ENCODE results near the gene C4orf50.
A peak's percentile ranks its signal among the peaks of the same experiment; 100 is the strongest.
"Not testable (repeated sequence)": the region's sequence is repeated elsewhere in the genome, so short reads cannot be mapped to it uniquely, and the experiment has no call there.

C4orf50 gene

DNA sequence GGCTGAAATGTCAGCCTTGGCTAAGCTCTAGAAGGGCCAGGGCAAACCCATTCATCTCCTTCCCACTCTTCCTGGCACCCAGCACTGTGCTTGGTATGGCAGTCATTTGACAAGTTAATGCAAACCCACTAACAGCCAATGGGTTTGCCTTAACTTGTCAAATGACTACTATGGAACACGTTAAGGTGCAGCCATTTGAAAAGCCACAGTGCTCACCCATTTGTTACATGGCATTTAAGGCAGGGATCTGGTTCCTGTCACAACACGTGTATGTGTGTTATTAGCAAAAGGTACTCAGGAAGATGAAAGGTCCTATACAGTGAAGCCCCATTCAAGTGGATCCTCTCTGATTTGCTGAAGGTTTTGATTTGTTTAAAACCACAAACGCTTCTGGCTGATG is 132.5 kb downstream of the C4orf50 start:
- DNase-seq: no peak

DNA sequence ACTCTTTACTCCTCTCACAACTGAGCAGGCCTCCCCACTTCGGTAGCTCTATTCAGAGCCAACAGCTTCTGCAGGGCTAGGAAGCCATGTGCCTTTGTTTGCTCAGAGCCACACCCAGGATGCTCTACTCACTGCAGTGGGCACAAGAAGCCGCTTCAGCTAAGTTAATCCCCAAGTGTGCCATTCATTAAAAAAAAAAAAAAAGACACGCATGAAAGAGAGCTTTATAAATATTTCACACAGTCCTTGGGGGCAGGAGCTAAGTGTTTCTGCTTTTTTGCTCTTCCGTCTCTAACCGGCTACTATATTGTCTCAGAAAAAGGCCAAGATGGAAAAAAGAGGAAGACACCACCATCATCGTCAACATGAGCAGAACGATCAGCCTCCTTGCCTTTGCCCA is 133.4 kb downstream of the C4orf50 start:
- DNase-seq: no peak

DNA sequence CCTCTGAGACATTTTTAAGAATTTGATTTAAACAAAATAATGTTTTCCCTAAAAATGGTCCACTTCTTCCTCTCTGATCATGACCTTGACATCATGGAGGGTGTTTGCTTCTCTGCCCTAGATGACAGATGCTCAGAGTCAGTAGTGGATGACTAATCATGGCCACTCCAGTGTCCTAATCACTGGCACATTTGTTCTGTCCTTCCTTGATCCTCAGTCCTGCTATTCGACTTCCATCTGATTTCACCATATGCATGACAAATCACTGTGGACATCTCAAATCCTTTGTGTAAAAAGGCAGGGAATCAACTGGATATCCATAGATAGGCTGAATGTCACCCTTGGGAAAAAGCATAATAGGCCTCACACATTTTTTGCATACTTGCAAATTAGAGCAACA is 134.3 kb downstream of the C4orf50 start:
- no peak for DNase-seq

DNA sequence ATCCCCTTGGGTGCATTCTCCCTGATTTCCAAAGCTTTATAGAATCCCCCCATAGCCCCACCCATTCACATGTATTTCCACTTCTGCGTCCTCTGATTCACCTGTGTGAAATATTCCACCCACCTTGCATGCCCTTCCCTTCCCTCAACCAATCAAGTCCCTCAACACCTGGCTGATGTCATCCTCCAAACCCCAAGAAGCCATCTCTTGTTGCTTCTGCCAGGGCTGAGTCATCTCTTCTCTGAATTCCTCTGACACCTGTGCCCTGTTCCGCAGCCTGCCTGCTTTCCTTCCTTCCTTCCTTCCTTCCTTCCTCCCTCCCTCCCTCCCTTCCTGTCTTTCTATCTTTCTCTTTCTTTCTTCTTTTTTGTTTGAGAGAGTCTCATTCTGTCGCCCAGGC is 135.3 kb downstream of the C4orf50 start:
- no peak for DNase-seq

DNA sequence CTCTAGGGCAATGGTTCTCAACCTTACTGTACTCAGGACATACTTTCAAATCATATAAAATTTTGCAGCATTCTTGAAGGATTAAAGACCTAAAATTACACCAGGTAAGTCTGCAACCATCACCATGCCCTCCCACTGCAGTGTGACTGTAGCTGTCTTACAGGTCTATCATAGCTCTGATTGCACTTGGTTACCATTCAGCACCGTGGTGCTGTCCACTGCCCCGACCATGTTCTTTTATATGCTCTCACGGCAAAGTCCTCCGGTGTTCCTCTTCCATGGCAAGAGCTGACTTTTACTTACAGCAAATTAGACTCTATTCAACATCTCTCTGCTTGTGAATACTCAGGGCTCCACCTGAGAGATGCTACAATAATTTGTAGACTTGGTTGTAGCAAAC is 136.9 kb downstream of the C4orf50 start:
- DNase-seq: peak; percentile 19

DNA sequence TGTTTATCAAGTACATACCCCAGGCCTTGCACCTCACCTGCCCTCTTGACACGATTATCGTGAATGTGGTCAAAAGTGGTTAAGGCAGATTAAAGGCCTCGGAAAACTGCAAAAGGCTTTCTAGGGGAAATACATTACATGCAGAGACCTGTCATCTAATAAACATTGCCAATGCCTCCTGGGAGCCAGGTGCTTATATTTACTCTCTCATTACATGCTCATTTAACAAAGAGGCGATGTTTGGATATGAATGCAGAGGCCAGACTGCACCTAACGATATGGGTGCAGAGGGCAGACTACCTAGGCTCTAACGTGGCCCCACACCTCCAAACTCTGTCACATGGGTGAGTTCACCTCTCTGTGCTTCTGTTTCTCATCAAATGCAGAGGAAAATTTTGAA is 139.9 kb downstream of the C4orf50 start:
- no peak for DNase-seq

DNA sequence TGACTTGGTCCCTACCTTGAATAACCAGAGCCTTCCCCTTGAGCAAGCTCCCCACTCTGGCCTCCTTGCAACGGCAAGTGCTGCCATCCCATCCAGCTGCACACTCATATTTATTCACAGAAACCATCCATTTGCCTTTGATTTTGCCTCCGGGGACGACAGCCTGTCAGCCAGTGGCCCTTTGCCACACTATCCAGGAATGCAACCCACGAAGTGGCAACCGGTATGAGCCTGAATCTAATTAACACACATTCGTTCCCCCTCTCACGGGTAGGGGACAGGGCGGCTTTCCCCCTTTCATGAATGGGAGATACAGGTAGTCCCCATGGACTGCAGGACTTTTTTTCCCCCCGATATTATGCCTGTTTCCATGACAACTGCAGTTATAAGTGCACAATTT is 140.8 kb downstream of the C4orf50 start:
- DNase-seq: no peak

DNA sequence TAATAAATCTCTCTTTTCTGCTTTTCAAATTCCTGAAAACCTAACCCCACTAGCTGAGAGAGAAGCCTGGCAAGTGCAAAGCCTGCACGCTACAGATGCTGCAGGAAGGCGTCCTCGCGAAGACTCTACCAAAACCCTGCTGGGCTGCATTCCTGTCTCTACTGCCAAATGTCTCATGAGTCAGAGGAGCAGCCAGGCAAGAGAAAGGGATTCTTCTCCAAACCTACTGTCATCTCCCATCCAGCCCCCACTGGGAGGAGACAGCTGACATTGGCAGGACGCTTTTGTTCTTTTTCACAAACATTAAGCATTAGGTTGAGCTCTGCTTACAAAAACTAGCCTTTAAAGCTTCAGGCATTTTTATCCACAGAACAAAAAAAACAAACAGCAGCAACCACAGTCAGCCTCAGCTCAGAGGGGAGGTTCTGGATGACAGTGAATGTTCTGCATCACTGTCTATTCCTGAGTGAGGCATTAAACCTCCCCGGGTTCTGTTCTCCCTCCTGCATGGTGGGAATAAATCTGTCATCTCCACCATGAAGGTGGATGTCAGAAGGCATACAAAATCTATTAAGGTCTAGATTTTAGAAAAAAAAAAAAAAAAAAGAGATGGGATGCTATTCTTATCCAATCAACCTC is 143.3 kb downstream of the C4orf50 start:
- no peak for DNase-seq

DNA sequence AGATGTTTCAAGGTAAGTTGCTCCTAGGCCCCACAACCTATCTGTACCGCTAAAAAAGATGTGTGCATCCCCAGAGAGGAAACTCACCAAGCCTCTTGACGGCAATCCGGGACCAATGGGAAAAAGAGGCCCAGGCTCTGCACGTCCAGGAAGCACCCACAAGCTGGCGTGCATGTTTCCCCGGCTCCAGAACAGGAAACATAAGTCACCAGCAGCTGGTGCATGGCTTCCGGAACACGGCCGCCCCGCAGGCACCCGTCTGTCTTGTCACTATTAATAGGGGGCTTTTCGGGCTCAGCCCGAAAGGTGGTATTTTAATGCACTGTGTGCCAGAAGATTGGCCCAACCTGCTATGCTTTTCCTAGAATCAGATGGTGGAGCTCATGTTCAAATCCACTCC is 147.5 kb downstream of the C4orf50 start:
- DNase-seq: peak; percentile 28

DNA sequence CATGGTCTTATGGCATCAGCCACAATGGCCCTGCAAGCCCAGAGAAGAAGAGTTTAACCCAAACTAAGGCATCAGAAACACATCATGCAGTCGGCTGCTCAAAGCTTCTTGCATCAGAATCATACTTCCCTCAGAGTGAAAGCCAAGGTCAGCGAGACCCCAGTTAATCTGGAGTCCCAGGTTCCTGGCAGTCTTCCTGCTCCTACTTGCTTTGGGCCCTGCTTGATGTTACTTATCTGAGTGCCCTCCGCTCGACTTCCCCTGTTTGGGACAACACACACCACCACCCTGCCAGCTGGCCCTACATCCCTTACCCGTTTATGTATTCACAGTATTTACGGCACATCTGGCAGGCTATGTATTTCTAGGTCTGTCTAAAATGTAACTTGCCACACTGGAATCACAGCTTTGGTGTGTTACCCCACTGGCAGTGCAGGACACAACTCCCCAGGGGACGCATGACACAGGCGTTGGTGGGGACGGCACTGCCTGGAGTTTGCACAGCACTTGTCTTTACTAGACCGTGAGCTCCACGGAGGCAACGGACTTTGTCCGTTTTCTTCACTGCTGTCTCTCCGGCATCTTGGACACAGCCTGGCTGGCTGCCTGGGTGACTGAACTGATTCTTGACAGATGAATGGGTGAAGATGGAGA is 148.1 kb downstream of the C4orf50 start:
- DNase-seq: no peak

DNA sequence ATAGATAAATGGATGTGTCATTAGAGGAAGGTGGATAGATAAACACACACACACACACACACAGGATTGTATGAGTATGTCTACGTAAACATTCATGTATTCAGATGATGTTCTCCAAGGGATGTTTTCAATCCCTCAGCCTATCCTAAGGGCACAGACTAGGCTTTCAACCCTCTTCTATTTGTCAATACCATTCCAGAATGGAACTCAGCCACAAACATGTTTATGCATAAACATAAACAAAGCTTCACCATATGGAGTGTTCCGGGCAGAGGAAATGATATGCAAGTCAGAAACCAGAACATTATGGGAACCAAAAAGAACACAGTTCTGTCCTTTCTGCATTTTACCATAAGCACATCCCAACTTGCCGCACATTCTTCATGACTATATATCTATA is 150.4 kb downstream of the C4orf50 start:
- DNase-seq: no peak

DNA sequence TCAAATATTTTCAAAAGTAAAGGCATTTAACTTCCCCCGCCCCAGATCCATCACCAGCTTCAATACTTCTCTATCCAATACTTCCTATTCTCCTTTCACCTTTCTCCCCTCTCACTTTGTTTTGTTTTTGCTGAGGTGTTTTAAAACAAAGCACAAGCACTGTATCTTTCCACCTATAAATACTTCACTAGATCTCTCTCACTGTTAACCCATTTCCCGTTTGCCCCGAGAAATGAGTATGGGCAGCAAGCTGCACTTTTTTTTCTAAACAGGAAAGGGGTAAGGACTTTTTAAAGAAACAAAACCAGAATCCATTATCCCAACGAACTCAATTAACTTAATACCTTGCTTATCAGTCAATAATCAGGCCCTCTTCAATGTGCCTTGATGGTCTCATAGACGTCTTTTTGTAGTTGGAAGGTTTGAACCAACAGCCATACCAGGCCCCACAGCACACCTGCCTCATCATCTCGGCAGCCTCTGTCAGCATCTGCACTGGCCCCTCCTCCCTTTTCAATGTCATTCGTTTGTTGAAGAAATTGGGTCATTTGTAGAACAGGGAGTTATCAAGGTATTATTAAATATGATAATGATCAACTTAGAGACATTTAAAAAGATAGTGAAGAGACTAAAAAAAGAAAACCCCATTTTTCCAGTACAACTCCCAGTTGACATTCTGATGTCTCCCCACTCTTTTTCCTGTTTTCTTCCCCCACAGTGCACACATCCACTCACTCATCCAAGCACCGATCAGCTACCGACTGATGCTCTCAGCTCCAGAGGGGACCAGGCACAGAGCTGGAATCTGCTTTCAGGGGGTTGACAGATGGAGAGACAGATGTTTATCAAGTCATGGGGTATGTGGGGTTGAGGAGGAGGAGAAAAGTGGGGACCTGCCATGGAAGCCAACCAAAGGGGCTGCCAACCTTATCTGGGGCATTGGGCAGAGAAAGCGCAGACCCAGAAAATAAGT is 151.1 kb downstream of the C4orf50 start:
- no peak for DNase-seq

DNA sequence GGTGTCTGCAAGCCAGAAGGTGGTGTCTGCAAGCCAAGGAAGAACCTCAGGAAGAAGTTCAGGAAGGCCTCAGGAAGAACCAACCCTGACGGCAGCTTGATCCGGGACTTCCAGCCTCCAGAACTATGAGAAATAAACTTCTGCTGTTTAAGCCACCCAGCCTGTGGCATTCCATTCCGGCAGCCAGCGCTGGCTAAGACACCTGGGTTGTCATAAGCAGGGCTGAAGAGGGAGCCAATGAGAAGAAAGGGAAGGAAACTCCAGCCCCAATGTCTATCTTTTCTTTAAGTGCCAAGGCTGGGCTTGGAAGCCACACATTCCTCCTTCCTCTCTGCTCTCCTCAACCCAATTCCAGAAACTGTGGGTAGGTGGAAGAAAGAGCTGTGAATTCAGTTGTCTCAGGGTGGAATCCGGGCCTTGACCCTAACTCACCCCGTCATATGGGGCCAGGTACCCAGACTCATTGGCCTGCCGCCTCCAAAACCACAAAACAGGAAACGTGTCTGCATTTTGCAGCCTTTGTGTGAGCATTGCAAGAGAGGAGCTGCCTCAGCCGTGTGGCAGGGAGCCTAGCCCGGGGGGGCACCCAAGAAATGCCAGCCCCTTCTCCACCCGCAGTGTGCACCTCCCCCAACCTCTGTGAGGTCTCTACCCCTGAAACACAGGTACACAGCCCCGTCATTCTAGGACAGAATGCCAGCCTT is 152.2 kb downstream of the C4orf50 start:
- DNase-seq: peak; percentile 53

DNA sequence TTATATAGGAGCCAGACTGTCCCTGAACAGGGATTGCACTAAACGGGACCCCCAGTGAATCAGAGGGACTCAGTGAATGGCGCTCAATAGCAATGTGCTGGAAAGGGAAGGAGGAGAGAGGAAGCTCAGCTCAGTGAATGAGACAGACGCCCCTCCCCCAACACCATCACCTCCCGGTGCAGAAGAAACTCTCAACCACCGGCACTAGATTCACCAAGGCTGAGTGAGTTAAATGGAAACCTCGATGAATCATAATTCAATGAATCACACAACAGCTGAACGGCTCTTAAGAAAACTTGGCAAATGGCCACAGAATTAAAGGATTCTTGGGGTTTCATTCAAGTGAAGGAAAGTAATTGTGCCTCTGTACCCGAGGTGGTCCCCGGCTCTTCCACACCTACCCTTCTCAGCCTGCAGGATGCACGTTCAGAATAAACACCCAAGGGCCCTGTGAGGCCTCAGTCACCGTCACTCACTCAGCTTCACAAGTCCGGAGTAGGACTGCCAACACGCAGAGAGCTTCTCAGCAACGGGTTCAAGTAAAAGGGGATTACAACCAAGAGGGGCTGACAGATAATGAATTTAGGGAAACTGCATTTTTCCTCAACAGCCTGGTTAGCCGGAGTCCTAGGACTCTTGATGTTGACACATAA is 154.6 kb downstream of the C4orf50 start:
- peak; percentile 69 for DNase-seq

DNA sequence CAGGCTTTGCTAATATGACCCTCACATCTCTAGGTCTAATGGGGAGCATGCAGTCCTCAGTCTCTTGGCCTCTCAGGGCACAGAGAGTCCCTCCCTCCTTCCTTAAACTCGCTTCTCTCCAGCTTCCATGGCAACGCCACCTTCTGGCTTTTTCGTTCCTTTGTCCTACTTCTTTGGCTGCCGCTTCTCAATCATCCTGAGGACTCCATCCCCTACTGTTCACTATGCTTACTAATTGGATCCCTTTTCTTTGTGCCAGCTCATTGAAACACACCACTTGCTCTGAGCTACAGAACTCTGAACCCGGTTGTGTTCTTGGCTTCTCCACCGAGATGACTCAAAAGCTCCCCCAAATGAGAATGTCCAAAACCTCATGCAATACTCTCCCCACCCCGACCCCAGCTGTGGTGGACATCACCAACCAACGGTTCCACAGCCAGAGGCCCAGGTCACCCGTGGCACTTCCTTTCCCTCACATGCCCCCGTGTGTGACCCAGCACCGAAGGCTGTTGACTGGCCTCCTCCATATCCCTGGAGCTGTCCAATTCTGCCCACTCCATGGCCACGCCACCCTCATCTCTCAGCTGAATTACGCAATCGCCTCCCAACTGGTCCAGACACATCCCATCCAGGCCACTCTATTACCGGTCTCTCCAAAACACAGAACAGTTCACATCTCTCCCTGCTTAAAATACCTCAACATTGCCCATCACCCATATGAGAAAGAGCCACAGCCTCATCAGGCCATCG is 160.0 kb downstream of the C4orf50 start:
- DNase-seq: no peak

DNA sequence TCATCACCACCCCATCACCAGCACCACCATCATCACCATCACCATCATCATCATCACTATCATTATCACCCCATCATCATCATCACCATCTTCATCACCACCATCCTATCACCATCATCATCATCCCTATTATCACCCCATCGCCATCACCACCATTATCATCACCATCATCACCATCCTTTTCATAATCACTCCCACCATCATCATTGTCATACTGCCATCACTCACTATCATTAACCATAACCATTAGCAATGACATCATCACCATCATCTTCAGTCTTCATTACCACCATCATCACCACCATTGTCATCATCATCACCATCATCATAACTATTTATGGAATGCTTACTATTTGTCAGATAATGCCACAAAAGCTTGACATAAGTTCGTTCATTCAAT is 161.0 kb downstream of the C4orf50 start:
- no peak for DNase-seq

DNA sequence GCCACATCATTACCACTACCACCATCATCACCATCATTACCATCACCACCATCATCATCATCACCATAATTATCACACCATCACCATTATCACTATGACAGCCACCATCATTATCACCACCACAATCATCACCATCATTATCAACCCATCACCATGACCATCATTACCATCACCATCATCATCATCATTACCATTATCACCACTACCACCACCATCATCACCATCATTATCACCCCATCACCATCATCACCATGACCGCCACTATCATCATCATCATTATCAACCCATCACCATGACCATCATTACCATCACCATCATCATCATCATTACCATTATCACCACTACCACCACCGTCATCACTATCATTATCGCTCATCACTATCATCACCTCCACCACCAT is 161.9 kb downstream of the C4orf50 start:
- DNase-seq: not testable (repeated sequence)

DNA sequence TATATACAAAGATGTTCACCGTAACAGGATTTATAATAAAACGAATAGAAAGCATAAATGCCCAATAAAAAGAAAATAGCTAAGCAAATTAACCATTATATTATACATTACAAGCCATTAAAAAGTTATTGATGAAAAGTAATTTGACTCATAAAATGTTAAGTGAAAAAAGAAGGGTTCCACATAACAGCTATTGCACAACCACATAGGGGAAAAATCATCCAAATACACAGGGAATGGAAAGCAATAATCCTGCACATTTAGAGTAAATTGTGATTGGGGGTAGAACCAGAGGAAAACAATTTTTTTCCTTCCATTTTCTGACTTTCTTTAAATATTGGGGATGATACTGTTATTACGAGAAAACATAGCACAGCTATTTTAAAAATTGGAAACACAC is 163.3 kb downstream of the C4orf50 start:
- no peak for DNase-seq

DNA sequence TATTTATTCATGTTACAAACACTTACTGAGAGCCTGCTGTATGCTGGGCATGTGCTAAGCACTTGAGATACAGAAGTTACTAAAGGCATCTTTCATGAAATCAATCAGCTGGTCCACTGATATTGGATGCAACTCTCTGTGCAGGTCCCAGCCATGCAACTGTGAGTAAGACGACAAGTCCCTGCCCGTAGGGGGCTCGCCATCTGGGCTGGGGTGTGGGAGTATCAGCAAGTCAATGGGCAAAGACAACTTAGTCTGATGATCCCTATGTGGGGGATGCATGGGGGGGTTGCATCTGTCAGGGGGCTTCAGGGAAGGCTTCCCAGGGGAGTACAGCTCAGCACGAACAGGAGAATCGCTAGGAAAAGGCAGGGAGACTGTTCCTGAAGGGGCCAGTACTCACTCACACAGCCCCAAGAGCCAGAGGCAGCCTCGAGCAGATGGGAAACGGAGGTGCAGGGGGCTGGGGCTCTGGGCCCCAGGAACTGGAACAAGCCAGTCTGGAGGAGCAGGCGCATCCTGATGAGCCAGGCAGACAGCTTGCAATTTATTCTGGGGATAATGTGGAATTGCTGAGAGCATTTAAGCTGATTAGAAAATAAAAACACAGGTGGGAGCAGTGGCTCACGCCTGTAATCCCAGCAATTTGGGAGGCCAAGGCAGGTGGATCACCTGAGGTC is 165.6 kb downstream of the C4orf50 start:
- DNase-seq: no peak

DNA sequence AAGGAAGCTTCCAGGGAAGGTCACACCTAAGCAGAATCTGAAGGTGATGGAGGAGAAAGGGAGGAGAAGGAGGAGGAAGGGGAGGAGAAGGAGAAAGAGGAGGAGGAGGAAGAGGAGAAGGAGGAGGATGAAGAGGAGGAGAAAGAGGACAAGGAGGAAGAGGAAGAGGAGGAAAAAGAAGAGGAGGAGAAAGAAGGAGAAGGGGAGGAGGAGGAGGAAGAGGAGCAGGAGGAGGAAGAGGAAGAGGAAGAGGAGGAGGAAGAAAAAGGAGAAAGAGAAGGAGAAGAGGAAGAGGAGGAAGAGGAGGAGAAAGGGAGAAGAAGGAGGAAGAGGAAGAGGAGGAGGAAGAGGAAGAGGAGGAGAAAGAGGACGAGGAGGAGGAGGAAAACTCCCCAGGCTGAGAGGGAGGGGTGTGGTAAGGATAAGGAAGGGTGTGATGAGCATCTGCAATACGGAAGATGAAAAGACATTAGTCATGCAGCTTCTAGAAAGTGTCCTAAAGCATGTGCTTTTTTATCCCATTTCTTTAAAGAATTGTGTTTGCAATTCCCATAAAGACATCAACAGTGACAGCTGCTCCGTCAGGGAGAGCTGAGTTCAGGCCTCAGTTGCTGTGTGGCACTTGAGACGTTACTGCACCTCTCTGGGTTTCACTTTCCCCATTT is 166.5 kb downstream of the C4orf50 start:
- no peak for DNase-seq
